ENCODE results near the gene ABLIM1. TPM values are rescaled to one million over a fixed set of nuclear protein-coding genes. Genes with fewer than 3 reads are reported as not detected.

Gene ABLIM1
- total RNA-seq, 1 donor from 2014 or later, result 30.2 TPM

- no peak for TF ChIP-seq CTCF (conservative IDR thresholded peaks at IDR 0.05; ENCODE audit: low read depth, low read length)
Observed at GRCh38 chr10:114680543-114681117, 22.6 kb upstream of the ABLIM1 start.

DNA sequence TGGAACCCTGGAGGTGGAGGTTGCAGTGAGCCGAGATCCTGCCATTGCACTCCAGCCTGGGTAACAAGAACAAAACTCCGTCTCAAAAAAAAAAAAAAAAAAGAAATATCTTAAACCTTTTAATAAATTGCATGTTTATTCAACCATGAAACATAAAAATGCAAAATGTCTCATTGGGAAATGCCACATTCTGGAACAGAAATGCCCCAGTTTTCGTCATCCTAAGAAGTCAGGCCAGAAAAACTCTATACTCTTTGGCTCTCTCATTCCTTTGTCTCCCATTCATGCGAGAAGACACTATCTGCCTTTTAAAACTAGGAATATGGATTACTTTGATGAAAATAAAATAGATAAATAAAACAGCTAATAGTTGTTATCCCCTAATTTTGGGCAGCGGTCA lies 21.5 kb upstream of the ABLIM1 start:
- no peak for TF ChIP-seq CTCF (conservative IDR thresholded peaks at IDR 0.05; ENCODE audit: low read depth, low read length)
- DNase-seq (ENCODE audit: low read depth), result no peak

More at GRCh38 chr10:114680543-114681117, 22.6 kb upstream of the ABLIM1 start:
- no peak for DNase-seq (ENCODE audit: low read depth)
- H3K4me3 ChIP-seq (ENCODE audit: low read depth, low read length), result no peak overlapping the region

GRCh38 chr10:114678820-114679219 lies 20.7 kb upstream of the ABLIM1 start:
- TF ChIP-seq CTCF (conservative IDR thresholded peaks at IDR 0.05; ENCODE audit: low read depth, low read length), result no peak
- DNase-seq (ENCODE audit: low read depth), result no peak

More for the DNA sequence above, 21.5 kb upstream of the ABLIM1 start:
- no peak overlapping the region for H3K4me3 ChIP-seq (ENCODE audit: low read depth, low read length)

GRCh38 chr10:114678336-114678735 lies 20.3 kb upstream of the ABLIM1 start:
- no peak overlapping the region for H3K4me3 ChIP-seq (ENCODE audit: low read depth, low read length)
- no peak for TF ChIP-seq CTCF (conservative IDR thresholded peaks at IDR 0.05; ENCODE audit: low read depth, low read length)
- DNase-seq (ENCODE audit: low read depth), result no peak

More at GRCh38 chr10:114678820-114679219, 20.7 kb upstream of the ABLIM1 start:
- no peak overlapping the region for H3K4me3 ChIP-seq (ENCODE audit: low read depth, low read length)

DNA sequence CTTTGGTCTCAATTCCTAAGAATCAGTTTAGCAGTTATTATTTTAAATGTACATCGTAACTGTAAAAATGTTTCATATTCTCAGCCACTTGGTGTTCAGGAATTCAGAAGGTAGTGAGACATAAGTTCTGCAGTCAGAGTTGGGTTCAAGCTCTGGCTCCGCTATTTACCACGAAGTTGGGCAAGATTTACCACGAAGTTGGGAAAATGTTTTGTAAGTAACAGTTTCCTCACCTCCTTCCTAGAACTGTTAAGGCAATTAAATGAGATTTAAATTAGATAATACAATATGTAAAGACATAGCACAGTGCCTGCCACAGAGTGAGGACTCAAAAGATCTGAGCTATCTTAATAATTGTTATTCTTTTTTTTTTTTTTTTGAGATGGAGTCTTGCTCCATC lies 16.3 kb upstream of the ABLIM1 start:
- no peak for TF ChIP-seq CTCF (conservative IDR thresholded peaks at IDR 0.05; ENCODE audit: low read depth, low read length)

GRCh38 chr10:114669648-114670047 lies 11.6 kb upstream of the ABLIM1 start:
- no peak for DNase-seq (ENCODE audit: low read depth)
- no peak overlapping the region for H3K4me3 ChIP-seq (ENCODE audit: low read depth, low read length)
- TF ChIP-seq CTCF (conservative IDR thresholded peaks at IDR 0.05; ENCODE audit: low read depth, low read length), result no peak

More for the DNA sequence above, 16.3 kb upstream of the ABLIM1 start:
- no peak overlapping the region for H3K4me3 ChIP-seq (ENCODE audit: low read depth, low read length)
- DNase-seq (ENCODE audit: low read depth), result no peak
